ENCODE results near the gene CEP164.
A peak's percentile ranks its signal among the peaks of the same experiment; 100 is the strongest.

DNA sequence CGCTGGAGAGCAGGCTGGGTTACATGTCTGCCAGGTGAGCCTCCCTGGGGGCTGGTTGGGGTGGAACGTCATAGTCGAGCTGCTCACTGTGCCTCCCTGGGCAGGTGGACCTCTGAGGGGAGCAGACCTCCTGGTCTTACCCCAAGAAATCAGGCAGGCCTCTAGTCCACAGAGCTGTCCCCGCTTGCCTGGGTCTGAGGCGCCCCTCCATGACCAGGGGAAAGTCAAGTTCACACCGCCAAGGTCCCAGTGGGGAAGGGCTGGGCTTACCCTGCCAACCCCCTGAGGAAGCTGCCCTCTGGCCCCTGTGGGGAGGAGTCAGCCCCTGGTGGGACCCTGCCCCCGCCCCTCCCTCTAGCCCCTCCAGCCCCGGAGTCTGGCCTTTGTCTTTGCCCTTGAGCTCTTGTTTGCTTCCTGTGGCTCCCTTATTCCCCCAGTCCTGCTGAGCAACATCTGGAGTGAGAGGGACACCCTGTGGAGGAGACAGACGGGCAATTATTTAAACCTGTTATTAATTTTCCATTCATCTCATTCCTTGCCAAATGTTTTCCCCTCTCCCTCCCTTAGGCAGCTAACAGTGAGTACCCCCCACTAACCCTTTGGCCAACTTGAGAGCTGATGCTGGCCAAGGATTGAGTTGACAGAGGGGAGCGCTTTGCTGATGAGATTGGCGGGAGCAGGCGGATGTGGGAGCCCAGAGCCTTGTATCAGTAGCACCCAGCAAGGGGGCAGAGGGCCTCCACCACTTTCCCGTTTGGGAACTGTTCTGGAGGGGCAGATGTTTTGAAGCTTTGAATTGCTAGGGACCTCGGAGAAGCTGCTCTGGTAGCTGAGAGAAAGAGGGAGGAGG lies 83.4 kb downstream of the CEP164 start:
- TF ChIP-seq EZH2phosphoT487 (IDR thresholded peaks at IDR 0.05; ENCODE audit: unreplicated experiment) = no peak
- TF ChIP-seq, protein P1, sequence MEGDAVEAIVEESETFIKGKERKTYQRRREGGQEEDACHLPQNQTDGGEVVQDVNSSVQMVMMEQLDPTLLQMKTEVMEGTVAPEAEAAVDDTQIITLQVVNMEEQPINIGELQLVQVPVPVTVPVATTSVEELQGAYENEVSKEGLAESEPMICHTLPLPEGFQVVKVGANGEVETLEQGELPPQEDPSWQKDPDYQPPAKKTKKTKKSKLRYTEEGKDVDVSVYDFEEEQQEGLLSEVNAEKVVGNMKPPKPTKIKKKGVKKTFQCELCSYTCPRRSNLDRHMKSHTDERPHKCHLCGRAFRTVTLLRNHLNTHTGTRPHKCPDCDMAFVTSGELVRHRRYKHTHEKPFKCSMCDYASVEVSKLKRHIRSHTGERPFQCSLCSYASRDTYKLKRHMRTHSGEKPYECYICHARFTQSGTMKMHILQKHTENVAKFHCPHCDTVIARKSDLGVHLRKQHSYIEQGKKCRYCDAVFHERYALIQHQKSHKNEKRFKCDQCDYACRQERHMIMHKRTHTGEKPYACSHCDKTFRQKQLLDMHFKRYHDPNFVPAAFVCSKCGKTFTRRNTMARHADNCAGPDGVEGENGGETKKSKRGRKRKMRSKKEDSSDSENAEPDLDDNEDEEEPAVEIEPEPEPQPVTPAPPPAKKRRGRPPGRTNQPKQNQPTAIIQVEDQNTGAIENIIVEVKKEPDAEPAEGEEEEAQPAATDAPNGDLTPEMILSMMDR (conservative IDR thresholded peaks at IDR 0.05; ENCODE audit: low read depth in 2 of 2) = 0 out of 4 replicates have a peak, but pooled peaks of 1 of the 2 experiments have one; percentile 6
- TF ChIP-seq POLR2AphosphoS5 (IDR thresholded peaks at IDR 0.05; ENCODE audit: low read depth) = no peak
- no peak for TF ChIP-seq REST (IDR thresholded peaks at IDR 0.05; ENCODE audit: unreplicated experiment)
- no peak for TF ChIP-seq NANOG (IDR thresholded peaks at IDR 0.05; ENCODE audit: borderline replicate concordance)
- TF ChIP-seq CREB1 (CRISPR knock-in tag; IDR thresholded peaks at IDR 0.05; ENCODE audit: low read depth) = no peak
- TF ChIP-seq JUNB (IDR thresholded peaks at IDR 0.05; ENCODE audit: unreplicated experiment) = no peak
- no peak for TF ChIP-seq EZH2 (IDR thresholded peaks at IDR 0.05; ENCODE audit: low read depth, unreplicated experiment)
- TF ChIP-seq ZNF331 (CRISPR knock-in tag; IDR thresholded peaks at IDR 0.05; ENCODE audit: low read depth) = no peak
- no peak for TF ChIP-seq ETS1 (IDR thresholded peaks at IDR 0.05)
- TF ChIP-seq STAT1 (IDR thresholded peaks at IDR 0.05; ENCODE audit: unreplicated experiment) = no peak
